DND-41 (cell line): ENCODE results near the gene CDK19.

ENCODE experiments used
- ATAC-seq: fragments of 200-7000 bp; cut with Tn5 transposase; 3 replicates; pipeline ENCODE4 v1.9.1; 2021; ENCODE audit warnings: low read depth; ENCODE audit not compliant: insufficient read depth
- DNase-seq: peaks from one replicate; pipeline ENCODE4 v3.0.0-alpha.2; 2020
- H2AFZ ChIP-seq: 2 replicates; pipeline ENCODE4 v1.6.0; 2012; ENCODE audit warnings: low read depth, low read length
- H3K27ac ChIP-seq: 2 replicates; pipeline ENCODE4 v1.5.1; 2012; ENCODE audit warnings: low read length, inconsistent platforms
- H3K27me3 ChIP-seq: fragments of 200-600 bp; sonication (generic); 2 replicates; pipeline ENCODE4 v1.6.0; 2012; ENCODE audit warnings: low read length, mild to moderate bottlenecking, inconsistent platforms; ENCODE audit not compliant: insufficient read depth, poor library complexity
- H3K36me3 ChIP-seq: 2 replicates; pipeline ENCODE4 v1.5.1; 2012; ENCODE audit warnings: low read length, inconsistent platforms; ENCODE audit not compliant: insufficient read depth
- H3K4me1 ChIP-seq: 2 replicates; pipeline ENCODE4 v1.5.1; 2012; ENCODE audit warnings: mild to moderate bottlenecking, low read length; ENCODE audit not compliant: insufficient read depth
- H3K4me2 ChIP-seq: 2 replicates; pipeline ENCODE4 v1.6.0; 2012; ENCODE audit warnings: mild to moderate bottlenecking, moderate library complexity, low read length, inconsistent platforms; ENCODE audit not compliant: insufficient read depth
- H3K4me3 ChIP-seq, 2 experiments: fragments of 200-600 bp in 1 of 2; shearing (Covaris generic) in 1 of 2; 2 replicates each; pipeline ENCODE4 v1.5.1; 2012 to 2016; ENCODE audit warnings: inconsistent platforms in 2 of 2, low read length in 2 of 2, mild to moderate bottlenecking in 2 of 2, low read depth in 1 of 2, moderate library complexity in 1 of 2
- H3K79me2 ChIP-seq: 2 replicates; pipeline ENCODE4 v1.6.0; 2012; ENCODE audit warnings: low read length, inconsistent platforms; ENCODE audit not compliant: insufficient read depth
- H3K9ac ChIP-seq: 2 replicates; pipeline ENCODE4 v1.6.0; 2012; ENCODE audit warnings: low read depth, mild to moderate bottlenecking, inconsistent platforms, low read length, moderate library complexity
- H3K9me3 ChIP-seq: 2 replicates; pipeline ENCODE4 v1.5.1; 2012; ENCODE audit warnings: low read length, moderate library complexity, mild to moderate bottlenecking, inconsistent platforms; ENCODE audit not compliant: insufficient read depth, severe bottlenecking
- H4K20me1 ChIP-seq: 2 replicates; pipeline ENCODE4 v1.6.0; 2012; ENCODE audit warnings: low read length; ENCODE audit not compliant: insufficient read depth
- EZH2 ChIP-seq: IDR thresholded peaks from 3 replicates; pipeline ENCODE4 v1.6.1; 2012; ENCODE audit warnings: borderline replicate concordance, low read depth, mild to moderate bottlenecking, moderate library complexity, low read length, inconsistent platforms; ENCODE audit not compliant: severe bottlenecking
- TF ChIP-seq, protein P1 (sequence below): IDR thresholded peaks from 2 replicates; pipeline ENCODE4 v1.5.1; 2012; ENCODE audit warnings: borderline replicate concordance, low read length, moderate library complexity, mild to moderate bottlenecking; ENCODE audit not compliant: poor library complexity, severe bottlenecking; ENCODE audit errors: extremely low read depth

The CDK19 gene

GRCh38 chr6:110813338-110814101 is 1.7 kb downstream of the CDK19 start:
- Histone ChIP-seq H3K9ac (peak overlapping the region; percentile 96), H3K4me3 (peak overlapping the region; percentile 55 to 70; a peak in 3 of 4 replicates), H3K4me1 (peaks cover 29% of the 10 kb centered on the region), H3K27ac (peak overlapping the region; percentile 99; the same call in 1 of the 2 replicates), H3K4me2 (peak overlapping the region; percentile 72), H3K27me3 (no peaks in the 10 kb centered on the region), H3K79me2 (peaks cover 61% of the 10 kb centered on the region), H2AFZ (peak overlapping the region; percentile 96; the same call in 1 of the 2 replicates), H4K20me1 (peaks cover 7% of the 10 kb centered on the region), H3K36me3 (peaks cover 4% of the 10 kb centered on the region; the same call in 1 of the 2 replicates), H3K9me3 (no peaks in the 10 kb centered on the region)
- ATAC-seq: no peak
- no peak for TF ChIP-seq EZH2
- TF ChIP-seq, protein P1, sequence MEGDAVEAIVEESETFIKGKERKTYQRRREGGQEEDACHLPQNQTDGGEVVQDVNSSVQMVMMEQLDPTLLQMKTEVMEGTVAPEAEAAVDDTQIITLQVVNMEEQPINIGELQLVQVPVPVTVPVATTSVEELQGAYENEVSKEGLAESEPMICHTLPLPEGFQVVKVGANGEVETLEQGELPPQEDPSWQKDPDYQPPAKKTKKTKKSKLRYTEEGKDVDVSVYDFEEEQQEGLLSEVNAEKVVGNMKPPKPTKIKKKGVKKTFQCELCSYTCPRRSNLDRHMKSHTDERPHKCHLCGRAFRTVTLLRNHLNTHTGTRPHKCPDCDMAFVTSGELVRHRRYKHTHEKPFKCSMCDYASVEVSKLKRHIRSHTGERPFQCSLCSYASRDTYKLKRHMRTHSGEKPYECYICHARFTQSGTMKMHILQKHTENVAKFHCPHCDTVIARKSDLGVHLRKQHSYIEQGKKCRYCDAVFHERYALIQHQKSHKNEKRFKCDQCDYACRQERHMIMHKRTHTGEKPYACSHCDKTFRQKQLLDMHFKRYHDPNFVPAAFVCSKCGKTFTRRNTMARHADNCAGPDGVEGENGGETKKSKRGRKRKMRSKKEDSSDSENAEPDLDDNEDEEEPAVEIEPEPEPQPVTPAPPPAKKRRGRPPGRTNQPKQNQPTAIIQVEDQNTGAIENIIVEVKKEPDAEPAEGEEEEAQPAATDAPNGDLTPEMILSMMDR: no peak
- DNase-seq: no peak

DNA sequence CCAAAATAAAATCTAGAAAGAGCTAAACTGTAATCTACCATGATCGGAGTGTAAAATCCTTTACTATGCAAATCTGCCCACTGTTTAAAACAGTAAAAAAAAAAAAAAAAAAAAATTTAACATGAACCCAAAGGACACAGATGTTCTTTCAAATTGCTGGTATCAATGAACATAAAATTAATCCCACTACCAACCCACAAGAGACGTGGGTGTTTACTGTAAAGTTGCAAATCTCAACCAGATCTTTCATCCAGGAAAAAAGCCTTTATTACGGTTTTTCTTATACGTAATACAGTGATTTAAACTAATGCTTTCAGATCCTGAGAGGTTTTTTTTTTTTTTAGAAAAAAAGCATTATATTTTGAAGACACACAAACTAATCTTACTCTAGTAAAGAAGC is 2.5 kb downstream of the CDK19 start:
- H2AFZ ChIP-seq: no peak overlapping the region
- H3K9me3 ChIP-seq: no peaks in the 10 kb centered on the region
- no peak for DNase-seq
- no peak for TF ChIP-seq EZH2
- TF ChIP-seq, protein P1: no peak
- H3K36me3 ChIP-seq: peaks cover 4% of the 10 kb centered on the region; the same call in 1 of the 2 replicates
- H3K9ac ChIP-seq: no peak overlapping the region
- H4K20me1 ChIP-seq: peaks cover 12% of the 10 kb centered on the region
- H3K27me3 ChIP-seq: no peaks in the 10 kb centered on the region
- peaks cover 29% of the 10 kb centered on the region for H3K4me1 ChIP-seq
- H3K27ac ChIP-seq: no peak overlapping the region
- no peak overlapping the region for H3K4me3 ChIP-seq
- no peak for ATAC-seq
- peak overlapping the region; percentile 72 for H3K4me2 ChIP-seq
- peaks cover 69% of the 10 kb centered on the region for H3K79me2 ChIP-seq

- Histone ChIP-seq H3K4me3 (no peak overlapping the region), H2AFZ (no peak overlapping the region), H3K9ac (no peak overlapping the region), H3K27ac (no peak overlapping the region), H3K4me2 (no peak overlapping the region), H4K20me1 (peaks cover 12% of the 10 kb centered on the region), H3K9me3 (no peaks in the 10 kb centered on the region), H3K79me2 (peaks cover 85% of the 10 kb centered on the region), H3K27me3 (no peaks in the 10 kb centered on the region), H3K4me1 (peaks cover 21% of the 10 kb centered on the region), H3K36me3 (peaks cover 4% of the 10 kb centered on the region; the same call in 1 of the 2 replicates)
- TF ChIP-seq, protein P1: no peak
- TF ChIP-seq EZH2: no peak
- DNase-seq (no peak), ATAC-seq (no peak)
These were observed 4.2 kb downstream of the CDK19 start for GRCh38 chr6:110810896-110811586.
